ENCODE results near the gene FDPS.
A peak's percentile ranks its signal among the peaks of the same experiment; 100 is the strongest.
"Not testable (repeated sequence)": the region's sequence is repeated elsewhere in the genome, so short reads cannot be mapped to it uniquely, and the experiment has no call there.

The FDPS gene

GRCh38 chr1:155286544-155286943 is 22.1 kb upstream of the FDPS start:
- DNase-seq, result no peak

GRCh38 chr1:155287987-155288543 is 20.6 kb upstream of the FDPS start:
- no peak for DNase-seq

GRCh38 chr1:155291006-155291405 is 17.7 kb upstream of the FDPS start:
- DNase-seq, result not testable (repeated sequence)

- no peak for DNase-seq
These were observed 15.4 kb upstream of the FDPS start for GRCh38 chr1:155293086-155293749.

GRCh38 chr1:155294520-155295182 is 14.0 kb upstream of the FDPS start:
- no peak for DNase-seq

- DNase-seq, result no peak
These were observed 13.3 kb upstream of the FDPS start for GRCh38 chr1:155295183-155295941.

- DNase-seq, result no peak
These were observed 12.8 kb upstream of the FDPS start for GRCh38 chr1:155295942-155296267.

- DNase-seq, result no peak
These were observed 12.0 kb upstream of the FDPS start for GRCh38 chr1:155296661-155297060.

GRCh38 chr1:155297384-155297783 is 11.3 kb upstream of the FDPS start:
- DNase-seq, result no peak

- DNase-seq, result no peak
These were observed 8.6 kb upstream of the FDPS start for GRCh38 chr1:155300024-155300423.

GRCh38 chr1:155300553-155301329 is 7.9 kb upstream of the FDPS start:
- DNase-seq, result no peak

GRCh38 chr1:155301342-155301841 is 7.3 kb upstream of the FDPS start, which contains the start of gene PKLR:
TSS of gene PKLR (minus strand) at chr1:155301438. CDS start at chr1:155301395, 43 bp downstream.
- no peak for DNase-seq

GRCh38 chr1:155304558-155305063 is 4.1 kb upstream of the FDPS start:
- peak; percentile 66 for DNase-seq

GRCh38 chr1:155305881-155306391 is 2.7 kb upstream of the FDPS start:
- no peak for DNase-seq

GRCh38 chr1:155307247-155307740 is 1.4 kb upstream of the FDPS start:
- DNase-seq, result peak; percentile 46

GRCh38 chr1:155309423-155310021 is 856 bp downstream of the FDPS start:
- DNase-seq, result peak; percentile 48

GRCh38 chr1:155313261-155313660 is 4.6 kb downstream of the FDPS start:
- DNase-seq, result no peak

GRCh38 chr1:155316922-155317321 is 8.3 kb downstream of the FDPS start:
- DNase-seq, result no peak

- DNase-seq, result no peak
These were observed 9.4 kb downstream of the FDPS start for GRCh38 chr1:155318082-155318481.

- DNase-seq, result no peak
These were observed 10.9 kb downstream of the FDPS start for GRCh38 chr1:155319536-155319935.

GRCh38 chr1:155320252-155320651 is 11.6 kb downstream of the FDPS start:
- DNase-seq, result no peak

Data from DMS53 (cell line).